Fibroblast of mammary gland (primary cell): ENCODE measurements around the gene TCEA2.

ENCODE experiments used
- DNase-seq: peaks from one replicate; pipeline ENCODE4 v3.0.0-alpha.2; 2010; ENCODE audit warnings: low read depth
- H3K4me3 ChIP-seq: 2 replicates; pipeline ENCODE4 v1.5.1; 2011; ENCODE audit warnings: low read depth, mild to moderate bottlenecking, low read length, moderate library complexity; ENCODE audit not compliant: control insufficient read depth
- CTCF ChIP-seq: conservative IDR thresholded peaks from 2 replicates; pipeline ENCODE4 v1.5.1; 2011; ENCODE audit warnings: low read depth, low read length, inconsistent platforms; ENCODE audit not compliant: control insufficient read depth, insufficient read depth

The TCEA2 gene

DNA sequence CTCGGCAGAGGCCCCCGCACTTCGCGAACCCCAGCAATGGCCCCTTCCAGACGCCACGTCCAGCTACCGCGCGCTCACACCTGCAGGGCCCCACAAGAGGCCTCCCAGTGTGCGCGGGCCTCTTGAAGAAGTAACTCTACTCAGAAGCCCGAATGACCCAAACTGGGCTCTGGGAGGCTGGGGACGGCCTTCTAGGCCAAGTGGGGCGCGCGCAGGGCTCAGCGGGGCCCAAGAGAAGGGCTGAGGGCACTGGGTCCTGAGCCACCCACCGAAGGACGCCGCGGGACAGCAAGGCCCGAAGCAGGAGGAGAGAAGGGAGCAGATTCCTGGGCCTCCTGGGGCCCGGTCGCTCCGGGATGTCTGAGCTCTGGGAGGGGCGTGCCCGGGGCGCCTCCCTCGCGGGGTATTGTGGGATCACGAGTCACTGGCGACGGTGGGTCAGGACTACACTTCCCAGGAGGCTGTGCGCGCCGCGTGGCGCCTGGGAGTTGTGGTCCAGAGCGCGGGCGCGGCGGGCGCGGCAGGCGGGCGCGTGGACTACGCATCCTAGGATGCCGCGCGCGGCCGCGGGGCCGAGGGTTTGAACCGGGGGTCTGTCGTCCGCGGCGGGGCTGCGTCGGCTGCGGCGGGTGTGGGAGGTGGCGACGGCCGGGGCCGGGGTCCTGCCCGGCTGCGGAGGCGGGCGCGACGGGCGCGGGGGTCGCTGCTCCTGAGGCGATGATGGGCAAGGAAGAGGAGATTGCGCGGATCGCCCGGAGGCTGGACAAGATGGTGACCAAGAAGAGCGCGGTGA is at the start of gene TCEA2:
TCEA2 (plus strand) TSS at position 603 of the 793 bp plus-strand sequence; CDS start at position 718, 115 bp downstream.
- DNase-seq: peak; percentile 95
- TF ChIP-seq CTCF: no peak

GRCh38 chr20:64015635-64016034 is 47.4 kb upstream of the TCEA2 start:
- TF ChIP-seq CTCF: no peak
- no peak for DNase-seq
- H3K4me3 ChIP-seq: no peak overlapping the region

More for the DNA sequence above, at the start of gene TCEA2:
- H3K4me3 ChIP-seq: peak within 1 kb of the TSS; percentile 75

DNA sequence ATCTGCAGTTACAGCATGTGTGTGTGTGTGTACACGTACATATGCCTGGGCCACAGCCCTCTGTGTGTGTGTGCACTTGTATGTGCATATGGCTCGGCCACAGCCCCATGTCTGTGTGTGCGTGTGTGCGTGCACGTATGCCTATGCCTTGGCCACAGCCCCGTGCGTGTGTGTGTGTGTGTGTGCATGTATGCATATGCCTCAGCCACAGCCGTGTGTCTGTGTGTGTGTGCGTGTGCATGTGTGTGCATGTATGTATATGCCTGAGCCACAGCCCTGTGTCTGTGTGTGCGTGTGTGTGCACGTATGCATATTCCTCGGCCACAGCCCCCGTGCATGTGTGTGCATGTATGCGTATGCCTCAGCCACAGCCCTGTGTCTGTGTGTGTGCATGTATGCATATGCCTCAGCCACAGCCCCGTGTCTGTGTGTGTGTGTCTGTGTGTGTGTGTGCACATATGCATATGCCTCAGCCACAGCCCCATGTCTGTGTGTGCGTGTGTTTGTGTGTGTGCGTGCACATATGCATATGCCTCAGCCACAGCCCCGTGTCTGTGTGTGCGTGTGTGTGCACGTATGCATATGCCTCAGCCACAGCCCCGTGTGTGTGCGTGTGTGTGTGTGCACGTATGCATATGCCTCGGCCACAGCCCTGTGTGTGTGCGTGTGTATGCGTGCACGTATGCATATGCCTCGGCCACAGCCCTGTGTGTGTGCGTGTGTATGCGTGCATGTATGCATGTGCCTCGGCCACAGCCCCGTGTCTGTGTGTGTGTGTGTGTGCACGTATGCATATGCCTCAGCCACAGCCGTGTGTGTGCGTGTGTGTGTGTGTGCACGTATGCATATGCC is 41.6 kb upstream of the TCEA2 start:
- no peak for DNase-seq
- H3K4me3 ChIP-seq: no peak overlapping the region
- TF ChIP-seq CTCF: no peak

- DNase-seq: no peak
- H3K4me3 ChIP-seq: no peak overlapping the region
- no peak for TF ChIP-seq CTCF
These were observed 40.2 kb upstream of the TCEA2 start for GRCh38 chr20:64022671-64023360.

- DNase-seq: no peak
- TF ChIP-seq CTCF: no peak
- H3K4me3 ChIP-seq: no peak overlapping the region
These were observed 39.4 kb upstream of the TCEA2 start for GRCh38 chr20:64023361-64024140.
